GM06990 (cell line): Measurements from ENCODE around the gene FBXO21.

ENCODE experiments used
- DNase-seq: peaks from one replicate; pipeline ENCODE4 v3.0.0-alpha.2; 2011; ENCODE audit not compliant: insufficient read length; ENCODE audit errors: extremely low read depth
- H3K27me3 ChIP-seq: replicated peaks from 2 replicates; pipeline ENCODE4 v1.6.0; 2011; ENCODE audit warnings: low read length; ENCODE audit not compliant: control insufficient read depth, insufficient read depth
- H3K36me3 ChIP-seq: 2 replicates; pipeline ENCODE4 v1.5.1; 2011; ENCODE audit warnings: low read length; ENCODE audit not compliant: control insufficient read depth, insufficient read depth
- H3K4me3 ChIP-seq: replicated peaks from 2 replicates; pipeline ENCODE4 v1.5.1; 2011; ENCODE audit warnings: low read depth, mild to moderate bottlenecking, control low read depth, low read length
- CTCF ChIP-seq: IDR thresholded peaks from 2 replicates; pipeline ENCODE4 v1.5.1; 2011; ENCODE audit warnings: low read length, control low read depth, mild to moderate bottlenecking, inconsistent platforms; ENCODE audit not compliant: insufficient read depth, poor library complexity, severe bottlenecking

The FBXO21 gene

GRCh38 chr12:117092886-117093285 lies 97.4 kb downstream of the FBXO21 start:
- TF ChIP-seq CTCF = no peak
- Histone ChIP-seq H3K27me3 (no peaks in the 10 kb centered on the region), H3K4me3 (no peak overlapping the region), H3K36me3 (peaks cover 1% of the 10 kb centered on the region; the same call in 1 of the 2 replicates)
- no peak for DNase-seq

GRCh38 chr12:117092511-117092780 lies 97.8 kb downstream of the FBXO21 start:
- TF ChIP-seq CTCF = no peak
- no peak for DNase-seq
- H3K36me3 ChIP-seq = peaks cover 1% of the 10 kb centered on the region; the same call in 1 of the 2 replicates
- H3K27me3 ChIP-seq = no peaks in the 10 kb centered on the region
- no peak overlapping the region for H3K4me3 ChIP-seq
